CD14-positive monocyte (primary cell): ENCODE results near the gene PPID. TPM values are rescaled to one million over a fixed set of nuclear protein-coding genes. Genes with fewer than 3 reads are reported as not detected.
A peak's percentile ranks its signal among the peaks of the same experiment; 100 is the strongest.

ENCODE experiments used
- DNase-seq, 3 donors: peaks; one replicate each; pipeline ENCODE4 v3.0.0-alpha.2; 2011 to 2022
- H2AFZ ChIP-seq: 2 replicates; pipeline ENCODE4 v1.6.0; 2012; ENCODE audit warnings: mild to moderate bottlenecking, low read depth, low read length, inconsistent platforms; ENCODE audit not compliant: insufficient read depth, poor library complexity, severe bottlenecking
- H3K27ac ChIP-seq, 2 donors: 1 replicate in 1 of 2; 2 replicates in 1 of 2; pipeline ENCODE4 v1.5.1; 2012 to 2013; ENCODE audit warnings: low read length in 2 of 2, control low read depth in 1 of 2, inconsistent platforms in 1 of 2, low read depth in 1 of 2, mild to moderate bottlenecking in 1 of 2
- H3K27me3 ChIP-seq, 2 donors: one replicate each; pipeline versions ENCODE4 v1.6.0 to v1.6.1; 2011 to 2013; ENCODE audit warnings: low read length in 2 of 2; ENCODE audit not compliant: control insufficient read depth in 2 of 2, insufficient read depth in 2 of 2
- H3K36me3 ChIP-seq, 2 donors: replicated peaks in 1 of 2; 1 replicate in 1 of 2; 2 replicates in 1 of 2; pipeline versions ENCODE4 v1.5.1 to v1.6.1; 2012 to 2013; ENCODE audit warnings: low read length in 2 of 2, control low read depth in 1 of 2, inconsistent platforms in 1 of 2, mild to moderate bottlenecking in 1 of 2; ENCODE audit not compliant: insufficient read depth in 2 of 2, control insufficient read depth in 1 of 2
- H3K4me1 ChIP-seq, 2 donors: 1 replicate in 1 of 2; 2 replicates in 1 of 2; pipeline versions ENCODE4 v1.5.1 to v1.6.1; 2012 to 2013; ENCODE audit warnings: low read length in 2 of 2, control low read depth in 1 of 2, inconsistent platforms in 1 of 2, mild to moderate bottlenecking in 1 of 2, moderate library complexity in 1 of 2; ENCODE audit not compliant: insufficient read depth in 2 of 2, control insufficient read depth in 1 of 2
- H3K4me2 ChIP-seq: replicated peaks from 2 replicates; pipeline ENCODE3; 2012; ENCODE audit warnings: low read length, moderate library complexity, mild to moderate bottlenecking; ENCODE audit not compliant: poor library complexity, severe bottlenecking; ENCODE audit errors: extremely low read depth
- H3K4me3 ChIP-seq, 3 experiments: fragments of 200-600 bp in 1 of 3; sonication (generic) in 1 of 3; replicated peaks in 1 of 3; 1 replicate in 2 of 3; 2 replicates in 1 of 3; pipeline ENCODE4 v1.5.1; 2011 to 2013; ENCODE audit warnings: low read length in 3 of 3, mild to moderate bottlenecking in 3 of 3, control low read depth in 2 of 3, low read depth in 2 of 3, inconsistent platforms in 1 of 3, moderate library complexity in 1 of 3
- H3K79me2 ChIP-seq: 2 replicates; pipeline ENCODE4 v1.6.0; 2012; ENCODE audit warnings: mild to moderate bottlenecking, control low read depth, inconsistent platforms, low read length, moderate library complexity; ENCODE audit not compliant: insufficient read depth
- H3K9ac ChIP-seq: 2 replicates; pipeline ENCODE4 v1.6.0; 2017; ENCODE audit warnings: low read length, mild to moderate bottlenecking; ENCODE audit not compliant: insufficient read depth, poor library complexity, severe bottlenecking
- H3K9me3 ChIP-seq, 2 donors: replicated peaks in 1 of 2; 1 replicate in 1 of 2; 2 replicates in 1 of 2; pipeline versions ENCODE4 v1.5.1 to v1.6.1; 2012 to 2013; ENCODE audit warnings: low read length in 2 of 2, control low read depth in 1 of 2; ENCODE audit not compliant: control insufficient read depth in 1 of 2, insufficient read depth in 1 of 2
- H4K20me1 ChIP-seq: 2 replicates; pipeline ENCODE4 v1.6.0; 2012; ENCODE audit warnings: mild to moderate bottlenecking, low read length, control low read depth, moderate library complexity; ENCODE audit not compliant: insufficient read depth
- H3K27ac Mint-ChIP-seq, 7 donors: one replicate each; pipeline ENCODE4 v1.8.0; 2020; ENCODE audit warnings: mild to moderate bottlenecking in 7 of 7, mixed read lengths in 7 of 7, moderate library complexity in 6 of 7, inconsistent platforms in 2 of 7
- H3K27me3 Mint-ChIP-seq, 3 donors: one replicate each; pipeline ENCODE4 v1.8.0; 2021 to 2022; ENCODE audit warnings: low read depth in 3 of 3, mild to moderate bottlenecking in 3 of 3, mixed read lengths in 3 of 3, moderate library complexity in 3 of 3, inconsistent platforms in 1 of 3
- H3K36me3 Mint-ChIP-seq, 2 donors: one replicate each; pipeline ENCODE4 v1.8.0; 2020; ENCODE audit warnings: mixed read lengths in 2 of 2, inconsistent platforms in 1 of 2, mild to moderate bottlenecking in 1 of 2
- H3K4me1 Mint-ChIP-seq: one replicate; pipeline ENCODE4 v1.8.0; 2020; ENCODE audit warnings: mild to moderate bottlenecking, mixed read lengths
- H3K4me3 Mint-ChIP-seq, 2 donors: one replicate each; pipeline ENCODE4 v1.8.0; 2020; ENCODE audit warnings: mild to moderate bottlenecking in 2 of 2, mixed read lengths in 2 of 2, moderate library complexity in 1 of 2
- H3K9me3 Mint-ChIP-seq, 7 donors: one replicate each; pipeline ENCODE4 v1.8.0; 2020 to 2022; ENCODE audit warnings: mixed read lengths in 7 of 7, mild to moderate bottlenecking in 6 of 7, moderate library complexity in 6 of 7, inconsistent platforms in 2 of 7
- CTCF ChIP-seq: fragments of 200-600 bp; IDR thresholded peaks from one replicate; pipeline ENCODE4 v1.8.0; 2022; ENCODE audit warnings: antibody characterized with exemption, mild to moderate bottlenecking
- WGBS: methylation state at CpG from one replicate; pipeline ENCODE4 v1.1.5; 2013; ENCODE audit warnings: missing lambda C conversion rate; ENCODE audit not compliant: insufficient coverage; 5-methylcytosine and 5-hydroxymethylcytosine counted together
- intact Hi-C, 2 donors: fragments of 100-400 bp; cut with micrococcal nuclease; formaldehyde crosslinking; loops; one replicate each; pipeline versions ENCODE4 v1.15.0 to v1.15.1; 2023
- polyA plus RNA-seq, 3 donors: library from polyadenylated mRNA; depleted of rRNA in 1 of 3; unstranded in 2 of 3; stranded (reverse) in 1 of 3; fragments of 300-500 nt in 2 of 3; fragments of >200 nt in 1 of 3; fragmentation: Illumina TruSeq in 2 of 3; gene quantifications; 1 replicate in 2 of 3; 2 replicates in 1 of 3; pipeline ENCODE4 v1.2.3, GENCODE V29; 2012 to 2021

Gene PPID
- polyA plus RNA-seq, 3 donors, result 11.0 to 30.5 (median 18.1) TPM

- H3K4me3 ChIP-seq, result peak overlapping the region in 1 of 3 experiments; percentile 90
- H3K4me1 Mint-ChIP-seq, result peaks cover 18% of the 10 kb centered on the region
- H3K27ac ChIP-seq, result no peak overlapping the region
These were observed 1.5 kb downstream of the PPID start for GRCh38 chr4:158721680-158722079.

DNA sequence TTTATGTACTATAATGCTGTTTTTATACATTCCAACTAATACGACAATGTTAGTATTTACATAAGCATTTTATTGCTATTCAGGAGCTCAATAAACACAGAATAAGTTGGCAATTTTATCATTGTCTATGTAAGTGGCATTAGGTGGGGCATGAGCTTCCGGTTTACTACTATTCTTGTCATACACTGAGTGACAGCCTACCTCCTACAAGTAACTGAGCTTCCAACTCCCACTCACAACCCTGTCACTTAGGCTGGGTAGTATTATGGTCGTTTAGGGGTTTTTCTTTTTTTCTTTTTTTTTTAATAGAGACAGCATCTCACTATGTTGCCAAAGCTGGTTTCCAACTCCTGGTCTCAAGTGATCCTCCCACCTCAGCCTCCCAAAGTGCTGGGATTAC lies 7.4 kb downstream of the PPID start:
- Histone ChIP-seq H3K4me2 (no peak overlapping the region), H3K79me2 (peaks cover 17% of the 10 kb centered on the region), H3K27ac (peak overlapping the region in 1 of 2 donors; percentile 17), H3K9me3 (no peaks in the 10 kb centered on the region), H2AFZ (no peak overlapping the region), H3K4me3 (no peak overlapping the region), H3K27me3 (no peaks in the 10 kb centered on the region), H3K36me3 (peaks cover 74 to 88% of the 10 kb centered on the region in 2 donors), H3K4me1 (peaks cover 8 to 9% of the 10 kb centered on the region in 2 donors), H3K9ac (no peak overlapping the region), H4K20me1 (no peaks in the 10 kb centered on the region)
- no CpG with 5 or more reads among the region's 3 CpGs for WGBS
- no peak for DNase-seq
- Mint-ChIP-seq H3K27me3 (no peaks in the 10 kb centered on the region), H3K27ac (peak overlapping the region in 4 of 7 donors; percentile 35 to 65 (median 53)), H3K9me3 (no peaks in the 10 kb centered on the region), H3K4me1 (peaks cover 11% of the 10 kb centered on the region), H3K4me3 (no peak overlapping the region), H3K36me3 (peaks cover 76 to 87% of the 10 kb centered on the region in 2 donors)
- no peak for TF ChIP-seq CTCF
- intact Hi-C loops, result loop anchor here in 1 of 2 donors (5.0 kb wide), 1 partner anchor 44 kb away; the partner anchor contains the start of genes C4orf46 and ETFDH

More at GRCh38 chr4:158721680-158722079, 1.5 kb downstream of the PPID start:
- no peak overlapping the region for H3K9ac ChIP-seq
- no peak overlapping the region for H3K4me2 ChIP-seq
- H3K79me2 ChIP-seq, result peaks cover 41% of the 10 kb centered on the region
- H3K36me3 ChIP-seq, result peaks cover 38 to 45% of the 10 kb centered on the region in 2 donors
- no peaks in the 10 kb centered on the region for H3K9me3 ChIP-seq
- intact Hi-C loops, result loop anchor here (5.0 to 10.0 kb wide), 3 partner anchors 46 to 483 kb away; partner anchors contain the start of genes C4orf46 (in 1 of the 2), ETFDH (in 1 of the 2) and FNIP2 (in 1 of the 2)
- Mint-ChIP-seq H3K4me3 (no peak overlapping the region), H3K27ac (peak overlapping the region in 2 of 7 donors; percentile 32 to 58), H3K9me3 (no peaks in the 10 kb centered on the region), H3K36me3 (peaks cover 41 to 46% of the 10 kb centered on the region in 2 donors), H3K27me3 (no peaks in the 10 kb centered on the region)
- no peaks in the 10 kb centered on the region for H3K27me3 ChIP-seq
- H4K20me1 ChIP-seq, result no peaks in the 10 kb centered on the region
- TF ChIP-seq CTCF, result no peak
- whole genome bisulfite sequencing, result no CpG with 5 or more reads among the region's 1 CpG
- H3K4me1 ChIP-seq, result peaks cover 11 to 12% of the 10 kb centered on the region in 2 donors
- no peak for DNase-seq
- H2AFZ ChIP-seq, result no peak overlapping the region
